HL-60 (cell line): ENCODE results near the gene VWA1.
A peak's percentile ranks its signal among the peaks of the same experiment; 100 is the strongest.

Experiments
- DNase-seq, 2 experiments: peaks; one replicate each; pipeline ENCODE4 v3.0.0-alpha.2; 2010 to 2020; ENCODE audit warnings: low read depth in 1 of 2, low spot score in 1 of 2
- H3K27ac ChIP-seq: fragments of 250-450 bp; sonication (Bioruptor Pico); replicated peaks from 2 replicates; pipeline ENCODE4 v1.5.1; 2020; ENCODE audit warnings: mild to moderate bottlenecking, moderate library complexity
- H3K27me3 ChIP-seq: fragments of 250-450 bp; sonication (Bioruptor Pico); 2 replicates; pipeline ENCODE4 v1.5.1; 2021; ENCODE audit warnings: mild to moderate bottlenecking, moderate library complexity; ENCODE audit not compliant: insufficient read depth, poor library complexity, severe bottlenecking
- H3K4me3 ChIP-seq: replicated peaks from 2 replicates; pipeline ENCODE4 v1.5.1; 2011; ENCODE audit warnings: mild to moderate bottlenecking, control low read depth, low read length; ENCODE audit not compliant: insufficient read depth
- GABPA ChIP-seq: IDR thresholded peaks from 2 replicates; pipeline ENCODE4 v1.6.1; 2012; ENCODE audit warnings: low read depth
- POLR2AphosphoS5 ChIP-seq: IDR thresholded peaks from 2 replicates; pipeline ENCODE4 v1.6.1; 2012; ENCODE audit warnings: low read depth
- SPI1 ChIP-seq: IDR thresholded peaks from 2 replicates; pipeline ENCODE4 v1.6.1; 2012; ENCODE audit warnings: low read depth, mild to moderate bottlenecking, borderline replicate concordance
- TF ChIP-seq, protein P1 (sequence below): IDR thresholded peaks from one replicate; pipeline ENCODE4 v1.5.1; 2011; ENCODE audit warnings: low read length, control low read depth, inconsistent platforms; ENCODE audit not compliant: insufficient read depth
- TF ChIP-seq, protein P2 (sequence below): IDR thresholded peaks from 2 replicates; pipeline ENCODE4 v1.6.1; 2012; ENCODE audit warnings: low read depth; ENCODE audit not compliant: insufficient replicate concordance

Gene VWA1

DNA sequence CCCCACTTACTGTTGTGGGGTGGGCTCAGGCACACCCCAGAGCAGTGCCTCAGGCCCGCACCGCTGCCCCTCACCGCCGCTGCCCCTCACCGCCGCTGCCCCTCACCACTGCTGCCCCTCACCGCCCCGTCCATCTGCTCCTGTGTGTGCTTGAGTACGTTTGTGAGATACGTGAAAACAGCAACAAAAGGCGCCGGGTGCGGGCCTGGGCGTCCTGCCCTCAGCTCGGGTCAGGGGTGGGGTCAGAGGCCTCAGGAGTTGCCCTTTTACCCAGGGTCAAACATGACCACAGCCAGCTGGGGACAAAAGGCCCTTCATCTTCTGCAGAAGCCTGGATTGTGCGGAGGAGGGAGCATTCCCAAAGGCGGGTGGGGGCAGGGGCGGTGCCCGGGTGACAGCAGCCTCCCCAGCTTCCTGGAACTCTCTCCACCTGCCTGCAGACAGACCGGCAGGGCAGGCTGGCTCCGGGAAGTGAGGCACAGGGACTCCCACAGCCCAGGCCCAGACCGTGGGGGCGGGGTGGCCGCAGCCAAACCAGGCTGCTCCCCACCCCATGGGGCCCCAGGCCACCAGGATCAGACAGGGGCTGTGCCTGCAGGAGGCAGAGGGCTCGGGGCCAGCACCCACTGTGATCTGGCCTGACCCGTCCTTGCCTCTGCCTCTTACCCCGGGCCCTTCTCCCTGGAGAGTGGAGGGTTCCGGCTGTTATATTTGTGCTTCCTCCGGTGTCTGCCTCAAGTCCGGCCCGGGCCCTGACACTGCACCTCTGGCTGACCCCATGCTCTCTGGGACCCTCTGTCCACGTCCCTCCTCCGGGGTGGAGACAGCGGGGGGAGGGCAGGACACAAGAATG is 2.3 kb upstream of the VWA1 start:
- H3K4me3 ChIP-seq = no peak overlapping the region
- peaks cover 23% of the 10 kb centered on the region for H3K27me3 ChIP-seq
- TF ChIP-seq GABPA (no peak), SPI1 (no peak), POLR2AphosphoS5 (no peak)
- TF ChIP-seq, protein P1, sequence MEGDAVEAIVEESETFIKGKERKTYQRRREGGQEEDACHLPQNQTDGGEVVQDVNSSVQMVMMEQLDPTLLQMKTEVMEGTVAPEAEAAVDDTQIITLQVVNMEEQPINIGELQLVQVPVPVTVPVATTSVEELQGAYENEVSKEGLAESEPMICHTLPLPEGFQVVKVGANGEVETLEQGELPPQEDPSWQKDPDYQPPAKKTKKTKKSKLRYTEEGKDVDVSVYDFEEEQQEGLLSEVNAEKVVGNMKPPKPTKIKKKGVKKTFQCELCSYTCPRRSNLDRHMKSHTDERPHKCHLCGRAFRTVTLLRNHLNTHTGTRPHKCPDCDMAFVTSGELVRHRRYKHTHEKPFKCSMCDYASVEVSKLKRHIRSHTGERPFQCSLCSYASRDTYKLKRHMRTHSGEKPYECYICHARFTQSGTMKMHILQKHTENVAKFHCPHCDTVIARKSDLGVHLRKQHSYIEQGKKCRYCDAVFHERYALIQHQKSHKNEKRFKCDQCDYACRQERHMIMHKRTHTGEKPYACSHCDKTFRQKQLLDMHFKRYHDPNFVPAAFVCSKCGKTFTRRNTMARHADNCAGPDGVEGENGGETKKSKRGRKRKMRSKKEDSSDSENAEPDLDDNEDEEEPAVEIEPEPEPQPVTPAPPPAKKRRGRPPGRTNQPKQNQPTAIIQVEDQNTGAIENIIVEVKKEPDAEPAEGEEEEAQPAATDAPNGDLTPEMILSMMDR = no peak
- TF ChIP-seq, protein P2, sequence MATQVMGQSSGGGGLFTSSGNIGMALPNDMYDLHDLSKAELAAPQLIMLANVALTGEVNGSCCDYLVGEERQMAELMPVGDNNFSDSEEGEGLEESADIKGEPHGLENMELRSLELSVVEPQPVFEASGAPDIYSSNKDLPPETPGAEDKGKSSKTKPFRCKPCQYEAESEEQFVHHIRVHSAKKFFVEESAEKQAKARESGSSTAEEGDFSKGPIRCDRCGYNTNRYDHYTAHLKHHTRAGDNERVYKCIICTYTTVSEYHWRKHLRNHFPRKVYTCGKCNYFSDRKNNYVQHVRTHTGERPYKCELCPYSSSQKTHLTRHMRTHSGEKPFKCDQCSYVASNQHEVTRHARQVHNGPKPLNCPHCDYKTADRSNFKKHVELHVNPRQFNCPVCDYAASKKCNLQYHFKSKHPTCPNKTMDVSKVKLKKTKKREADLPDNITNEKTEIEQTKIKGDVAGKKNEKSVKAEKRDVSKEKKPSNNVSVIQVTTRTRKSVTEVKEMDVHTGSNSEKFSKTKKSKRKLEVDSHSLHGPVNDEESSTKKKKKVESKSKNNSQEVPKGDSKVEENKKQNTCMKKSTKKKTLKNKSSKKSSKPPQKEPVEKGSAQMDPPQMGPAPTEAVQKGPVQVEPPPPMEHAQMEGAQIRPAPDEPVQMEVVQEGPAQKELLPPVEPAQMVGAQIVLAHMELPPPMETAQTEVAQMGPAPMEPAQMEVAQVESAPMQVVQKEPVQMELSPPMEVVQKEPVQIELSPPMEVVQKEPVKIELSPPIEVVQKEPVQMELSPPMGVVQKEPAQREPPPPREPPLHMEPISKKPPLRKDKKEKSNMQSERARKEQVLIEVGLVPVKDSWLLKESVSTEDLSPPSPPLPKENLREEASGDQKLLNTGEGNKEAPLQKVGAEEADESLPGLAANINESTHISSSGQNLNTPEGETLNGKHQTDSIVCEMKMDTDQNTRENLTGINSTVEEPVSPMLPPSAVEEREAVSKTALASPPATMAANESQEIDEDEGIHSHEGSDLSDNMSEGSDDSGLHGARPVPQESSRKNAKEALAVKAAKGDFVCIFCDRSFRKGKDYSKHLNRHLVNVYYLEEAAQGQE = no peak
- H3K27ac ChIP-seq = no peak overlapping the region
- no peak for DNase-seq

DNA sequence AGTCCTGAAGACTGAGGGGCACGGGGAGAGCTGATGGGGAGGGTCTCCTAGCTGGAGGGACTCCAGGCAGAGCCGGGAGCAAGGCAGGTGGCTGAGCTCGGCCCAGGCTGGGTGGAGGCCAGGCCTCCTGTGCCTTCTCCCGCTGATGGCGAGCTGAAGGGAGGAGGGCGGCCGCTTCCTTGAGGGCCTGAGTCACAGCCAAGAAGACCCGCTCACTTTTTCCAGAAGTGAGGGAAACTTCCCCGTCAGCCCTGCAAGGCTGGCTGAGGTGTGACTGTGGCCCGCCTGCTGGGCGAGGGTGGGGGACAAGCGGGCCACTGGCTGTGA is 1.7 kb upstream of the VWA1 start:
- no peak overlapping the region for H3K4me3 ChIP-seq
- no peak for TF ChIP-seq POLR2AphosphoS5
- TF ChIP-seq GABPA = no peak
- TF ChIP-seq, protein P2 = no peak
- TF ChIP-seq SPI1 = no peak
- TF ChIP-seq, protein P1 = no peak
- H3K27ac ChIP-seq = no peak overlapping the region
- H3K27me3 ChIP-seq = peaks cover 21% of the 10 kb centered on the region
- DNase-seq = peak in 1 of 2 experiments; percentile 14

DNA sequence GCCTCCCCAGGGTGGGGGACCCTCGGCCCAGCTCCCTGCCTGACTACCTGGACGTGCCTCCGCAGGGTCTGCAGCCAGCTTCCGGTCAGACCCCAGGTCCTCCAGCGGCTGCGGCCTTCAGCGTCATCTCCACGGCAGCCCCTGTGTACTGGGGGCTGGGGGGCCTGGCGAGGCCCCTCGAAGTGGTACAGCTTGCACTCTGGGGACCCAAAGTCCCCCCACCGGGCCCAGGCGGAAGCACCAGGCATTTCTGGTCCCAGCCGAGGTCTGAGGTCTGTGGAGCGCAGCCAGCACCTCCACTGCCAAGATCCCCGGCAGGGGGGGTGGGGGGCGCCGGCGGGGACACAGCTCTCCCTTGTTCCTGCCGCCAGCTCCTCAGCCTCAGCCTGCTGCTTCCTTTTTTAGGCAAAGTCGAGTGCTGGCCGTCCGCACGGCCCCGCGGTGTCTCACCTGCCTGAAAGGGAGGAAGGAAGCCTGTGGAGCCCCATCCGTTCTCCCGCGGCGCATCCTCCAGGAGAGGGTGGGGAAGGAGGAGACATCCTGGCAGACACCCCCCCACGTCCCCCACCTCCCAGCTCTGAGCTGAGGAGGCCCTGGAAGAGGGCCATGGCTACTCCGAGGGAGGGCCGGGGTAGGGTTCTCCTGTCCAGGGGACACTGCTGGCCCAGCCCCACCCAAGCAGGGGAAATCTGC is 1.2 kb upstream of the VWA1 start:
- H3K4me3 ChIP-seq = no peak overlapping the region
- TF ChIP-seq POLR2AphosphoS5 (no peak), SPI1 (no peak), GABPA (no peak)
- TF ChIP-seq, protein P1 = no peak
- TF ChIP-seq, protein P2 = no peak
- peaks cover 18% of the 10 kb centered on the region for H3K27me3 ChIP-seq
- no peak overlapping the region for H3K27ac ChIP-seq
- peak; percentile 52 to 55 for DNase-seq
